T-helper 1 cell (primary cell): ENCODE measurements around the gene SBK3.
"Not testable (repeated sequence)": the region's sequence is repeated elsewhere in the genome, so short reads cannot be mapped to it uniquely, and the experiment has no call there.

Source experiments
- DNase-seq, 5 donors: peaks; one replicate each; pipeline ENCODE4 v3.0.0-alpha.2; 2012 to 2020

The SBK3 gene

GRCh38 chr19:55573929-55574328 lies 28.6 kb upstream of the SBK3 start:
- DNase-seq, result not testable (repeated sequence)

GRCh38 chr19:55569477-55569876 lies 24.1 kb upstream of the SBK3 start:
- not testable (repeated sequence) for DNase-seq

- DNase-seq, result no peak
Measured at GRCh38 chr19:55567708-55568328, 22.5 kb upstream of the SBK3 start.

GRCh38 chr19:55566823-55567222 lies 21.5 kb upstream of the SBK3 start:
- no peak for DNase-seq

- no peak for DNase-seq
Measured at GRCh38 chr19:55563261-55563690, 17.9 kb upstream of the SBK3 start.

GRCh38 chr19:55559684-55560083 lies 14.3 kb upstream of the SBK3 start:
- no peak for DNase-seq

GRCh38 chr19:55554741-55555152 lies 9.4 kb upstream of the SBK3 start:
- no peak for DNase-seq

- DNase-seq, result no peak
Measured at GRCh38 chr19:55554302-55554701, 9.0 kb upstream of the SBK3 start.

- DNase-seq, result no peak
Measured at GRCh38 chr19:55553217-55554182, 8.2 kb upstream of the SBK3 start.

GRCh38 chr19:55552620-55553019 lies 7.3 kb upstream of the SBK3 start:
- no peak for DNase-seq

- no peak for DNase-seq
Measured at GRCh38 chr19:55552206-55552605, 6.9 kb upstream of the SBK3 start.

GRCh38 chr19:55550321-55550650 lies 4.9 kb upstream of the SBK3 start:
- DNase-seq, result no peak

GRCh38 chr19:55549500-55550320 lies 4.4 kb upstream of the SBK3 start:
- DNase-seq, result no peak

- DNase-seq, result no peak
Measured at GRCh38 chr19:55546822-55547614, 1.7 kb upstream of the SBK3 start.

GRCh38 chr19:55546011-55546410 lies 668 bp upstream of the SBK3 start:
- no peak for DNase-seq

- DNase-seq, result no peak
Measured at GRCh38 chr19:55544776-55545439, 435 bp downstream of the SBK3 start.

GRCh38 chr19:55544014-55544413 lies 1.3 kb downstream of the SBK3 start:
- DNase-seq, result no peak

- DNase-seq, result no peak
Measured at GRCh38 chr19:55543567-55543966, 1.8 kb downstream of the SBK3 start.

- DNase-seq, result no peak
Measured at GRCh38 chr19:55542292-55542855, 3.0 kb downstream of the SBK3 start.

GRCh38 chr19:55541091-55541490 lies 4.3 kb downstream of the SBK3 start:
- DNase-seq, result no peak

GRCh38 chr19:55540619-55541018 lies 4.7 kb downstream of the SBK3 start:
- no peak for DNase-seq
